GM12865 (cell line): ENCODE results near the gene PTPMT1.

ENCODE experiments used
- DNase-seq: peaks from one replicate; pipeline ENCODE4 v3.0.0; 2010; ENCODE audit warnings: low read depth
- H3K4me3 ChIP-seq: 2 replicates; pipeline ENCODE4 v1.5.1; 2011; ENCODE audit warnings: mild to moderate bottlenecking, low read depth, low read length, control low read depth
- TF ChIP-seq, protein P1 (sequence below): IDR thresholded peaks from 2 replicates; pipeline ENCODE4 v1.5.1; 2011; ENCODE audit warnings: low read length, control low read depth, low read depth, inconsistent platforms; ENCODE audit not compliant: insufficient read depth; ENCODE audit errors: missing control alignments

Gene PTPMT1

DNA sequence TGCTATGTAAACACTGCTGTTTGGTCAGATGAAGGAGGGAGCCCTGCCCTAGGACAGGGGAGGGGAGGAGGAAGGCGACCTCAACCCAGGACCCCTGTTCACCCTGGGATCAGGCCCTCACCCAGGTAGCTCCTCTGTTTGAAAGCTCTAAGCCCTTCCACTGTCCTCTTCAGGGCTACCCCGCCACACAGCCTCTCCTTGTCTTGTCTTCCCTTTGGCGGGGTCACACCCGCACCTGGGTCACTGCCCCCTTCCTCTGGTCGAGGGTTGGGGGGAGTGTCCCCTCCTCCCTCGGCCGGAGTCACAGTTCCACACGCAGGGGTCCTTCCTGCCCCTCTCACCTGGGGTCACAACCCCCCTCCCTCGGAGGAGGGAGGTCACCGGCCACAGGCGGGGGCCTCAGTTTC, 463 bp upstream of the PTPMT1 start:
- TF ChIP-seq, protein P1, sequence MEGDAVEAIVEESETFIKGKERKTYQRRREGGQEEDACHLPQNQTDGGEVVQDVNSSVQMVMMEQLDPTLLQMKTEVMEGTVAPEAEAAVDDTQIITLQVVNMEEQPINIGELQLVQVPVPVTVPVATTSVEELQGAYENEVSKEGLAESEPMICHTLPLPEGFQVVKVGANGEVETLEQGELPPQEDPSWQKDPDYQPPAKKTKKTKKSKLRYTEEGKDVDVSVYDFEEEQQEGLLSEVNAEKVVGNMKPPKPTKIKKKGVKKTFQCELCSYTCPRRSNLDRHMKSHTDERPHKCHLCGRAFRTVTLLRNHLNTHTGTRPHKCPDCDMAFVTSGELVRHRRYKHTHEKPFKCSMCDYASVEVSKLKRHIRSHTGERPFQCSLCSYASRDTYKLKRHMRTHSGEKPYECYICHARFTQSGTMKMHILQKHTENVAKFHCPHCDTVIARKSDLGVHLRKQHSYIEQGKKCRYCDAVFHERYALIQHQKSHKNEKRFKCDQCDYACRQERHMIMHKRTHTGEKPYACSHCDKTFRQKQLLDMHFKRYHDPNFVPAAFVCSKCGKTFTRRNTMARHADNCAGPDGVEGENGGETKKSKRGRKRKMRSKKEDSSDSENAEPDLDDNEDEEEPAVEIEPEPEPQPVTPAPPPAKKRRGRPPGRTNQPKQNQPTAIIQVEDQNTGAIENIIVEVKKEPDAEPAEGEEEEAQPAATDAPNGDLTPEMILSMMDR, result no peak
- H3K4me3 ChIP-seq, result peak overlapping the region; percentile 75
- DNase-seq, result no peak

DNA sequence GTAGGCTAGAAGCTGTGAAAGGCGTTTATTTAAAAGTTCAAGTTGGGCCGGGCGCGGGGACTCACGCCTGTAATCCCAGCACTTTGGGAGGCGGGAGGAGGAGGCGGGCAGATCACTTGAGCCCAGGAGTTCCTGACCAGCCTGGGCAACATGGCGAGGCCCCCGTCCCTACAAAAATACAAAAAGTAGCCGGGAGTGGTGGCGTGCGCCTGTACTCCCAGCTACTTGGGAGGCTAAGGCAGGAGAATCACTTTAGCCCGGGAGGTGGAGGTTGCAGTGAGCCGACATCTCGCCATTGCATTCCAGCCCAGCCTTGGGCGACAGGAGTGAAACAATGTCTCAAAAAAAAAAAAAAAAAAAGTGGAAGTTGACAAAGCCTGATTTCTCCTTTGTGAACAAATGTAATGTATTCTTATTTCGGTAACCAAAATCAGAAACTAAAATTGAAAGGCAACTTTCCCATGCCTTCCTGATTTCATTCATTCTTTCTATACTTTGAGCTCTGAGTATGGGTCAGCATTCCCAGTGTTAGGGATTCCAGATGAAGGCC, 825 bp downstream of the PTPMT1 start:
- peak; percentile 32 for DNase-seq
- H3K4me3 ChIP-seq, result peak overlapping the region; percentile 75
- TF ChIP-seq, protein P1, result no peak

DNA sequence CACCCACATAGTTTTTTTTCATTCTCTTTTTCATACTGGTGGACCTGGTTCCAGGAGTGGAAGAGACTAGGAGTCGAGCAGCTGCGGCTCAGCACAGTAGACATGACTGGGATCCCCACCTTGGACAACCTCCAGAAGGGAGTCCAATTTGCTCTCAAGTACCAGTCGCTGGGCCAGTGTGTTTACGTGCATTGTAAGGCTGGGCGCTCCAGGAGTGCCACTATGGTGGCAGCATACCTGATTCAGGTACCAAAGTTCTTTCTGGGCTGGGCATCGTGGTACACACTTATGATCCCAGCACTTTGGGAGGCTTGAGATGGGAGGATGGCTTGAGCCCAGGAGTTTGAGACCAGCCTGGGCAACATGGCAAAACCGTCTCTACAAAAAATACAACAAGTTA, 4.2 kb downstream of the PTPMT1 start:
- no peak for DNase-seq
- no peak overlapping the region for H3K4me3 ChIP-seq
- TF ChIP-seq, protein P1, result no peak

DNA sequence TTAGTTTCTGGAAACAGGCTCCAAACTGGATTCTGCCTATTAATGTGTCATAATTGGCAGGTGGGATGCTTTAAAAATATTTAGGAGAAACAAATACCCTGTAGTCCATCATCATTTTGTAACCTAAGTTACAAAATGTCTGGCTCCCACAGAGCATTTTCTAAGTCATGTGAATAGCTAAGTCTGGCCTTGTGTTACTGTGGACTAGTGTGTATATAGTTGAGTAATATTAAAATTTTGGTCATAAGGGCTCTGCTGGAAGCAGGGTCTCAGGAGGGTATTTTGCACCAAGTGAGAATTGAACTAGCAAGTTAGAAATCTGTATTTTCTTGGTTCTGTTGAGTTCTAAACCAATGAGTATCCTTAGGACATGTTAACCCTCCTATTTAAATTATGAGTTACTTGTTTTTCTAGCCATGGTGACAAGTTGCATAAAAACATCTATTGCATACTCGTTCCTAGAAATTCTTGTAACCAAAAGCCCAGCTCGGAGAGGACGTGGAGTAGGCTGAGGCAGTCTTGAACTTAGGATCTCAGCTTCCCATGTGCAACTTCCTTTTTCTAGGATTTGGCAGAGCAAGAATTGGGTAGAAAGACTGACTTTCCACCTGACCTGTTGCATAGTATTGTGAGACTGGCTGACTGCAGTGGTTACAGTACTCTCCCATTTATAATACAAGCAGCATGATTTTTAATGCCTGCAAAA, 5.4 kb downstream of the PTPMT1 start:
- no peak overlapping the region for H3K4me3 ChIP-seq
- DNase-seq, result no peak
- TF ChIP-seq, protein P1, result no peak

DNA sequence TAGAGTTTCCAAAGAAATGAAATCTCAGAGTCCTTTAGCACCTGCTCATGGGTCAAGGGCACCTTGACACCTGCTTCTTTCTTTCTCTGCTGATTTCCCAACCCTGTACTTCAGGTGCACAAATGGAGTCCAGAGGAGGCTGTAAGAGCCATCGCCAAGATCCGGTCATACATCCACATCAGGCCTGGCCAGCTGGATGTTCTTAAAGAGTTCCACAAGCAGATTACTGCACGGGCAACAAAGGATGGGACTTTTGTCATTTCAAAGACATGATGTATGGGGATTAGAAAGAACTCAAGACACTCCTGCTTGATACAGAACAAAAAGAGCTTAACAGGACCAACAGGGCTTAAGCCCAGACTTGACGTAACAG, 5.9 kb downstream of the PTPMT1 start:
- H3K4me3 ChIP-seq, result no peak overlapping the region
- TF ChIP-seq, protein P1, result no peak
- DNase-seq, result no peak

DNA sequence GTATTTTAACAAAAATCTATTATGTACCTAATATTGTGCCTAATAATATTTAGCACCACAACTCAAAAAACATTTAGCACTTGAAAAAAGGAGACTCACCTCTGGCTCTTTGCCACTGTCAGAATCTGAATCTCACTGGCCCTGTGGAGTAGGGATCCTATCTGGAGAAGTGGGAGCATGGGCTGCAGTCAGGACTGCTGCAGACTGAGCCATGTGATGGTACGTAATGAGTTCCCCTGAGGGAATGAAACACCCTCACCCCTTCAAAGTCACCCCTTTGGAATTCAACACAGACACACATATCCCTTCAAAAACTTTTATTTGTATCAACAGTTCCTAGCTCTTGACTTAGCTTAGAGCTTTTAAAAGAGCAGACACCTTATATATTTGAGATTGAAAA, 6.5 kb downstream of the PTPMT1 start:
- TF ChIP-seq, protein P1, result no peak
- DNase-seq, result no peak
- no peak overlapping the region for H3K4me3 ChIP-seq

DNA sequence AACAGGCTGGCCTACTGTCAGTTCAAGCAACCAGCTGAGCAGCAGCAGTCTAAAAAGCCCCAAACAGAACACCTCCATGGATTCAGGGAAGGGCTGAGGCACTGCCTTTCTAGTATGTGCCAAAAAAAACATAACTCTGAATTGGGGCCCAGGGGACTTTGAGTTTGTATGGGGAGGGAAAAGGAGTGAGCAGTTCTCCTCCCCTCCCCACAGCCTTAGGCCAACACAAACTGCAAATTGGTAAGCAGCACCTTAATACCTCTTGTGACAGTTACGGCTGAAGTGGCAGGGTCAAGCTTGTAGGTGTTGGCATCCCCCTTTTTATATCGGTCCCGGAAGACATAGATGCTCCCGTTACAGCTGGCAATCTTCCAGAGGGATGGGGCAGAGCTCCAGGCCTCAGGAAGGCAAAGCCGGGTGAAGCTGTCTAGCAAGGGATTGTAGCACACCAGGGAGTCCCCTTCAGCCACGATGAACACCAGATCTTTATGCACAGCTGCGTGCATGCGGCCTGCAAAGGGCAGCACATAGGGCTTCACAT, 7.4 kb downstream of the PTPMT1 start:
- DNase-seq, result no peak
- TF ChIP-seq, protein P1, result no peak
- no peak overlapping the region for H3K4me3 ChIP-seq
